OCI-LY7 (cell line): ENCODE results near the gene PHETA2. TPM values are rescaled to one million over a fixed set of nuclear protein-coding genes. Genes with fewer than 3 reads are reported as not detected.

Source experiments
- BruUV-seq: library from RNA; stranded (reverse); fragments of 400-500 nt; replicated peaks from 2 replicates; lab custom pipeline; 2021; lab: Mats Ljungman, UMichigan
- CTCF ChIA-PET: fragments of 300-600 bp; sonication (Branson Sonifier 250); formaldehyde crosslinking; loops from one replicate; lab custom pipeline; 2022; ENCODE audit warnings: antibody characterized with exemption; ENCODE audit not compliant: unreplicated experiment; lab: Charles Lee
- POLR2A ChIA-PET: fragments of 300-600 bp; sonication (Branson Sonifier 250); formaldehyde crosslinking; loops from one replicate; lab custom pipeline; 2022; ENCODE audit warnings: antibody characterized with exemption; lab: Charles Lee
- DNase-seq: peaks from one replicate; pipeline ENCODE4 v3.0.0-alpha.2; 2015; ENCODE audit warnings: low spot score
- H2AFZ ChIP-seq: fragments of 200-600 bp; sonication (generic), shearing (Covaris generic); 2 replicates; pipeline ENCODE4 v1.6.1; 2014; ENCODE audit warnings: mild to moderate bottlenecking, antibody characterized with exemption, low read length, moderate library complexity
- H3K27ac ChIP-seq: fragments of 200-600 bp; sonication (generic); 2 replicates; pipeline ENCODE4 v1.5.1; 2014; ENCODE audit warnings: mixed run types, low read depth, mild to moderate bottlenecking, moderate library complexity, low read length, inconsistent platforms; ENCODE audit not compliant: poor library complexity, severe bottlenecking
- H3K36me3 ChIP-seq: fragments of 200-600 bp; sonication (generic); 2 replicates; pipeline ENCODE4 v1.6.1; 2014; ENCODE audit warnings: mild to moderate bottlenecking, antibody characterized with exemption, low read length, moderate library complexity, mixed read lengths; ENCODE audit not compliant: insufficient read depth
- H3K4me1 ChIP-seq: fragments of 200-600 bp; sonication (generic); 2 replicates; pipeline ENCODE4 v1.5.1; 2014; ENCODE audit warnings: mild to moderate bottlenecking, low read length; ENCODE audit not compliant: insufficient read depth, poor library complexity, severe bottlenecking
- H3K4me2 ChIP-seq: fragments of 200-600 bp; sonication (generic); 2 replicates; pipeline ENCODE4 v1.6.1; 2014; ENCODE audit warnings: mild to moderate bottlenecking, low read length
- H3K4me3 ChIP-seq: fragments of 200-600 bp; sonication (generic); 2 replicates; pipeline ENCODE4 v1.5.1; 2014; ENCODE audit warnings: mild to moderate bottlenecking, low read depth, low read length; ENCODE audit not compliant: poor library complexity, severe bottlenecking
- H3K79me2 ChIP-seq: fragments of 200-600 bp; sonication (generic); 2 replicates; pipeline ENCODE4 v1.6.1; 2016; ENCODE audit warnings: low read depth, mild to moderate bottlenecking, low read length, moderate library complexity, mixed read lengths; ENCODE audit not compliant: insufficient read depth
- H3K9me2 ChIP-seq: fragments of 200-600 bp; sonication (generic); 2 replicates; pipeline ENCODE4 v1.6.1; 2016; ENCODE audit warnings: mild to moderate bottlenecking, low read length, mixed read lengths; ENCODE audit not compliant: insufficient read depth
- H3K9me3 ChIP-seq: fragments of 200-600 bp; sonication (generic); 2 replicates; pipeline ENCODE4 v1.6.1; 2014; ENCODE audit warnings: mild to moderate bottlenecking, mixed run types, low read length, mixed read lengths
- H4K20me1 ChIP-seq: fragments of 200-600 bp; sonication (generic); 2 replicates; pipeline ENCODE4 v1.6.1; 2014; ENCODE audit warnings: mild to moderate bottlenecking, antibody characterized with exemption, low read length, moderate library complexity, mixed read lengths; ENCODE audit not compliant: insufficient read depth
- EZH2phosphoT487 ChIP-seq: fragments of 200-600 bp; sonication (generic); IDR thresholded peaks from 2 replicates; pipeline ENCODE4 v1.6.1; 2018; ENCODE audit warnings: low read depth, borderline replicate concordance, mild to moderate bottlenecking, mixed run types, antibody characterized with exemption, low read length, moderate library complexity, mixed read lengths
- intact Hi-C: fragments of 100-400 bp; cut with micrococcal nuclease; formaldehyde crosslinking; loops from one replicate; pipeline ENCODE4 v1.10.0; 2022; ENCODE audit not compliant: unreplicated experiment
- total RNA-seq, 2 experiments: library from RNA; depleted of rRNA in 1 of 2; stranded (reverse); fragments of >200 nt in 1 of 2; shearing (Covaris generic) in 1 of 2; gene quantifications; 2 replicates each; pipeline ENCODE4 v1.2.3, GENCODE V29; 2014 to 2022
- TF ChIP-seq, protein P1 (sequence below): fragments of 200-600 bp; sonication (generic); conservative IDR thresholded peaks from 2 replicates; pipeline ENCODE4 v1.5.1; 2014; ENCODE audit warnings: mild to moderate bottlenecking, antibody characterized with exemption, low read length, moderate library complexity, mixed read lengths

PHETA2 gene
- total RNA-seq, 2 experiments from 2014 or later, result 0.23 TPM; not detected in 1

DNA sequence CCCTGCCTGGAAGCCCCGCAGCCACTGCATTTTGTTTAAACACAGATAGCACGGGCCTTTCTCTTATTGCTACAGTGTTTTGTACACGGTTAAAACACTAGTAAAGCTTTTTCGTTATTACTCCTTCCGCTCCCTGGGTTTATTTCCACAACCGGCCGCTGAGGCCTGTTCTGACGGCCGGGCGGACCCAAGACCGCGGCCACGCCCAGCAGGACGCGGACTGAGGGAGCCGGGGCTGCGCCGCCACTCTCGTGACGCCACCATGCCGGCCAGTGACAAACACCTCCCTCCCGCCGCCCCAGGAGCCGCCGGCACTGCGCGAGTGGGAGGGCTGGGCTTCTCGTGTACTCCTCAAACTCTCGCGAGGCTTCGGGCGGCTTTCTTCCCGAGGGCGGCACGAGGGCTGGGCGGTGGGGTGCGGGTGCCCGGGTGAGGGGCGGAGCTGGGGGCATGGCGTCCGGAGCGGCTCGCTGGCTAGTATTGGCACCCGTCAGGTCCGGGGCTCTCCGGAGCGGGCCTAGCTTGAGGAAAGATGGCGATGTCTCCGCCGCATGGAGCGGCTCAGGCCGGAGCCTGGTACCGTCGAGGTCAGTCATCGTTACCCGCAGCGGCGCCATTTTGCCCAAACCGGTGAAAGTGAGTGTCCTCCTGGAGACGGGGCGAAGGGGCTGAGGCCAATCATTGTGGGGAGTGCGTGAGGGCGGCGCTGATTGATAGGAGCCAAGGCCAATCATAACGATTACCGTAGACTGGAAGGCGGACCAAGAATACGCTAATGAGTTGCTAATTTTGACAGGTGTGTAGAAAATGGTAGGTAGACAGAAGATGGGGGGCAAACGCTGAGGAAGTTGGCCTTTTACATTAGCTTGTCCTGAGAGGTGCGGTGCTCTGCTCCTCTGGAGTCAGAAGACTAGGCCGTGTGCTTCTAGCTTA is 5.5 kb downstream of the PHETA2 start, which contains the start of gene SMDT1:
SMDT1 (plus strand) TSS at position 382 of the 933 bp plus-strand sequence; CDS start at position 451, 69 bp downstream.
- Histone ChIP-seq H3K4me2 (peak within 1 kb of the TSS; percentile 91), H3K36me3 (peaks cover 32% of the 10 kb centered on the region), H4K20me1 (no peaks in the 10 kb centered on the region), H3K4me3 (peak within 1 kb of the TSS; percentile 79), H3K9me2 (no peaks in the 10 kb centered on the region), H3K79me2 (peaks cover 21% of the 10 kb centered on the region), H2AFZ (peak within 1 kb of the TSS; percentile 58; the same call in 1 of the 2 replicates), H3K4me1 (peaks cover 15% of the 10 kb centered on the region), H3K27ac (peak within 1 kb of the TSS; percentile 70), H3K9me3 (no peaks in the 10 kb centered on the region)
- ChIA-PET CTCF (no interaction called here), POLR2A (interaction anchor here (0.6 to 2.9 kb wide), 4 partner anchors 11 to 40 kb away, joined by 3 to 18 read pairs (median 4); partner anchors contain the start of gene NDUFA6)
- intact Hi-C loops, result loop anchor here (1.0 kb wide), 1 partner anchor 318 kb away; no protein-coding TSS in a partner anchor
- TF ChIP-seq, protein P1, sequence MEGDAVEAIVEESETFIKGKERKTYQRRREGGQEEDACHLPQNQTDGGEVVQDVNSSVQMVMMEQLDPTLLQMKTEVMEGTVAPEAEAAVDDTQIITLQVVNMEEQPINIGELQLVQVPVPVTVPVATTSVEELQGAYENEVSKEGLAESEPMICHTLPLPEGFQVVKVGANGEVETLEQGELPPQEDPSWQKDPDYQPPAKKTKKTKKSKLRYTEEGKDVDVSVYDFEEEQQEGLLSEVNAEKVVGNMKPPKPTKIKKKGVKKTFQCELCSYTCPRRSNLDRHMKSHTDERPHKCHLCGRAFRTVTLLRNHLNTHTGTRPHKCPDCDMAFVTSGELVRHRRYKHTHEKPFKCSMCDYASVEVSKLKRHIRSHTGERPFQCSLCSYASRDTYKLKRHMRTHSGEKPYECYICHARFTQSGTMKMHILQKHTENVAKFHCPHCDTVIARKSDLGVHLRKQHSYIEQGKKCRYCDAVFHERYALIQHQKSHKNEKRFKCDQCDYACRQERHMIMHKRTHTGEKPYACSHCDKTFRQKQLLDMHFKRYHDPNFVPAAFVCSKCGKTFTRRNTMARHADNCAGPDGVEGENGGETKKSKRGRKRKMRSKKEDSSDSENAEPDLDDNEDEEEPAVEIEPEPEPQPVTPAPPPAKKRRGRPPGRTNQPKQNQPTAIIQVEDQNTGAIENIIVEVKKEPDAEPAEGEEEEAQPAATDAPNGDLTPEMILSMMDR, result no peak
- TF ChIP-seq EZH2phosphoT487, result no peak
- peak; percentile 99 for DNase-seq
- no TSS peak for BruUV-seq

DNA sequence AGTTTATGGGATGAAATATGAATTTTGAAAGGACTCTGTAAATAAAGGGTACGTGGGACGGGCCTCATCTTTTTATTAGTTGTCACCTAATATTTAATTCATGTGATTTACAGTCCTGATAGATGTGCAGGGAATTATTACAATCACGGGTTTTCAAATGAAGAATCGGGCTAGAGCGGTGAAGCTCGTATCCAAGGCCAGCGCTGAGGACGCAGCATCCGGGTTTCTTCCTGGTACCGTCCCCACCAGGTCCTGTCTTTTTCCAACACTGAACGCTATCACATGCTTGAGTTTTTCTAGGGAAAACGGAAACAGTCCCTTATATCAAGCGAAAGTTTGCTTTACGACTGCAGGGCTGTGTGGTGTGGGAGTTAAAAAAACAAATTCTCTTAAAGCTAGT is 6.2 kb downstream of the PHETA2 start:
- Histone ChIP-seq H3K4me2 (peak overlapping the region; percentile 82), H3K9me2 (no peaks in the 10 kb centered on the region), H3K36me3 (peaks cover 39% of the 10 kb centered on the region), H3K27ac (peak overlapping the region; percentile 70), H3K9me3 (no peaks in the 10 kb centered on the region), H3K4me1 (peaks cover 16% of the 10 kb centered on the region), H2AFZ (peak overlapping the region; percentile 58; the same call in 1 of the 2 replicates), H4K20me1 (no peaks in the 10 kb centered on the region), H3K4me3 (peak overlapping the region; percentile 79), H3K79me2 (peaks cover 21% of the 10 kb centered on the region)
- DNase-seq, result no peak
- TSS peak; percentile 69 for BruUV-seq
- CTCF ChIA-PET, result no interaction called here
- intact Hi-C loops, result loop anchor here (1.0 kb wide), 1 partner anchor 317 kb away; no protein-coding TSS in a partner anchor
- POLR2A ChIA-PET, result interaction anchor here (1.7 to 2.9 kb wide), 2 partner anchors 11 to 12 kb away, joined by 3 to 18 read pairs; partner anchors contain the start of gene NDUFA6
- no peak for TF ChIP-seq EZH2phosphoT487
- TF ChIP-seq, protein P1, result no peak
